HG02642 (cell line): ENCODE data around the gene TRAF1.

Source experiments
- ATAC-seq: cut with Tn5 transposase; IDR thresholded peaks from one replicate; pipeline ENCODE4 v1.9.1; 2021; ENCODE audit warnings: mild to moderate bottlenecking; ENCODE audit not compliant: unreplicated experiment, poor library complexity

The TRAF1 gene

DNA sequence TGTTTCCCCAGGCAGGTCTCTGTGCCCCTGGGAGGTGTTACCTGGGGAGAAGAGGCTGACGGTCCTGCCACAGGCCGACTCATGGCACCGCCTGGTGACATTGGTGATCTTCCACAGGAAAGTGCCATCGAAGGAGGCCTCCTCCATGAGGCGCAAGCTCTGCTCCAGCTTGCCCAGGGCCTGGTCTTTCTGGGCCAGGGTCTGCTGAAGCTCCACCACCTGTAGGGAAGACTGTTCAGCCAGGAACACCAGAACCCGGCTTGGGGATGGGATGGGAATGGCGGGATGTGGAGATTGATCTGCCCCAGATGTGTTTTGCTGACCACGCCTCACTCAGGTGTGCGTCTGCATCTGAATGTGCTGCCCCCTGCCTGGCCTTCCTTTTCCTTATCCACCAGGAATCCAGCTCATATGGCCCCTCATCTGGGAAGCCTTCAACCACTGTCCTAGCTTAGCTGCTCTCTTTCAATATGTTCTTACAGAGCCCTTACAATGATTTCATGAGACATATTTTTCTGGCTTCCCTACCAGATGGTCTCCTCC is 15.2 kb downstream of the TRAF1 start:
- ATAC-seq: no peak

DNA sequence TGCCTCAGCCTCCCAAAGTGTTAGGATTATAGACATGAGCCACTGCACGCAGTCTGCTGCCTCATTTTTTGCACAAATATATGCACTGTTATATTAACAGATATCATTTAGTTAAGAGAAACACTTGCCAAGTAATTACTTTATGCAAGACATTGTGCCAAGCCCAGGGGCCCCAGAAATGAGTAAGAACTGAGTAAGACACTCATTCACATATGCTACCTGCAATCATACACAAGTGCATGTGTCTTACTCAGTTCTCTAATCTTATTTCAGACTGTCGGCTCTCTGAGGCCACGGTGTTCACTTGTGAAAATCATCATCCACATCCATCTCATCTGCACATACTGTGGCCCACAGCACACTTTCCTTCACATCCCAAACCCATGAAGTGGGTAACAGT is 16.0 kb downstream of the TRAF1 start:
- no peak for ATAC-seq

DNA sequence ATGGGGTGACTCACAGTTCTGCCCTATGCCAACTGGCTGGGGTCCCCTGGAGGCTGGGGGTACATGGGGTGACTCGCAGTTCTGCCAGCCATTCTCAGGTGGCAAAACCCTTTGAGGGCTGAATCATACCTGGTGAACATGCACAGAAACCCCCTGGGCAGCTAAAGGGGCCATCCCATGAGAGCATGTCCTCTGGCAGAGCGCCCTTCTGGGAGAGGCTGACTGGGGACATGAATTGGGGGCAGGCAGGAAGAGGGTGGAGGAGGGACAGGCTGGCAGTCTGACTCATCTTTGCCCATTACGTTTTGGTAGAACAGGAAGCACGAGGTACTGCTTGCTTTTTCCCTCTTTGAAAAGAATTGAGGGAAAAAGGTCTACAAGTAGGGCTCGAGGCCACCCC is 16.7 kb downstream of the TRAF1 start:
- ATAC-seq: no peak

DNA sequence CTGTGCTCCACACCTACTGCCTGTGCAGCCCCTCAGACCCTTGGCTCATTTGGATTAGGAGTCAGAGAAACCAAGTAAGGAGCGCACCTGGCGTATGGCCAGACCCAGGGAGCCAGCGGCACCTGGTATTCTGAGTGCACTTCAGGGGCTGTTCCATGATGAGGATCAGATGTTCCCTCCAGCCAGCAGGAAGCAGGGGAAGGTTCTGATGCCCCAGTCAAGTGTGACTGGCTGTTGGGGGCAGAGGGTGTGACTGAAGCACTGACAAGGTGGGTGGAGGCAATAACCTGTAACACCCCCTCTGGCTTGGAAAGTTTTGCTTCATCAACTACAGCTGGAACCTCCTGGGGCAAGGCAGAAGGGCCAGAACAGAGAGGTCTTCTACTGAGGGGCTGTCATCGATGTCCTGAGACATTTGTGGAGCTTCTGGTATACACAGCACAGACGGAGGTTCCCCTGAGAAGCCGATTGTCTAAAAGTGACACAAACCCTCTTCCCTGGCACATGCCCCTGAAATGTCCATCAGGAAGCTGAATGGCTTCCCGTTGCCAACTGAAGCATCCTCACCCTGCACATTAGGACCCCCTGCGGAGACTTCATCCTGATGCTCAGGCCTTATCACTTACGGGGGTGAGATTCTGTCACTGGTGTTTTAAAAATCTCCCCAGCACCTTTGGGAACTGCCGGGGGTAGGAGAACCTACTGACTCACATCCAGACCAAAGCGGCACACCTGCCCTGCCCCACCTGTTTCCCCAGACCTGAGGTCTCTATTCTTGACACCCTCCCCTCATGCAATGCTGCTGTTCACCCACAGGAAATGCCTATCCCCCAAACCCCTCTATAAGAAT is 21.1 kb downstream of the TRAF1 start:
- no peak for ATAC-seq

DNA sequence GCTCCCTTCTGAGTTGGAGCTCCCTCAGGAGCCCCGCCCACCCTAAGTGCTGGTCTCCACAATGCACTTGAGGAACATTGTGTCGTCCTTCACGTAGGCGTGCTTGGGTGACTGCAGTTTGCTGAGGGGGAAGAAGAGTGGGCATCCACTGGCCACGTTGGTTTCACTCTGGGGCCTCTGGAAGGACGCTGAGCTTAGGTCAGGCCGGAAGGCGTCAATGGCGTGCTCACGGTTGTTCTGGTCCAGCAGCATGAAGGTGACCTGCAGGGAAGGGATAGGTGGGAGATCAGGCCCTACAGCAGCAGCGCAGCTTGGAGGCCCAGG is 21.7 kb downstream of the TRAF1 start:
- no peak for ATAC-seq

DNA sequence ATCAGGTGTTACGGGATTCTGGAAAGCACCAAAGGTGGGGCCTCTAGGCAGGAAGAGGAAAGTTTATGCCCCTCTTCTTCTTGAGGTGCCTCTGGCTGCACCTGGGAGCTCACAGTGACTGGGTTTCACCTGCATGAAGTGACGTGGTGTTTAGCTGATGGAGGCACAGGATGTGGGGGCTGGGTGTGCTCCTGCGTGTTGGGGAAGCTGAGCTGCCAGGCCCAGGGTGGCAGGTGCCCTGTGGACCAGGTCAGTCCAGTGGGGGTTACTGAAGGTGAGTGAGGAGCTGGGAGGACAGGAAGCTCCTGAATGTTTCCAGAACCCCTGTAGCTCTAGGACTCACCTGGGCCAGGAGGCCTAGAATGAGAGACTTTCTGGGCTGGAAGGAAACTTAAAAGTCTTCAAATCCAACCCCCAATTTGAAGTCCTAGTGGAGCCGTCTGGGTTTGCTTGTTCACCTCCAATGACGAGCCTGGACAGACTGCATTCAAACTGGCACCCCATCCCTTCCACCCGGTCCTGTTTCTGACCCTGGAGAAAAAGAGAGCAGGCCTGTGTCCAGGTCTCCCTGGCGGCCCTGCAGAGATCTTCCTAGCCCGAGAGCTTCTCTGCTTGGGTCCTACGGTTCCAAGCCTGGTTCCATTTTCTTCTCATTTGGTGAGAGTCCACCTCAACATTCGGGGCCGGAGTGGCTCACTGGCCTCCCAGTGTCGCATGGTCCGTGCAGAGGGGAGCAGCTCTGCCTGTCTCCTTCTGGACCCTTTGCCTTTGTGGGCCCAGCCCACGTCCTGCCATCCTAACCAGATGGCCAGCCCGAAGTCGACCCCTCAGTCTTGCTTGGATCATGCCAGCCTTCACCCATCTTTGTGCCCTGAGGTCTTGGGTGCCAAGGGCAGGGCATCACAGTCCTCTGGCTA is 22.3 kb downstream of the TRAF1 start:
- ATAC-seq: no peak

DNA sequence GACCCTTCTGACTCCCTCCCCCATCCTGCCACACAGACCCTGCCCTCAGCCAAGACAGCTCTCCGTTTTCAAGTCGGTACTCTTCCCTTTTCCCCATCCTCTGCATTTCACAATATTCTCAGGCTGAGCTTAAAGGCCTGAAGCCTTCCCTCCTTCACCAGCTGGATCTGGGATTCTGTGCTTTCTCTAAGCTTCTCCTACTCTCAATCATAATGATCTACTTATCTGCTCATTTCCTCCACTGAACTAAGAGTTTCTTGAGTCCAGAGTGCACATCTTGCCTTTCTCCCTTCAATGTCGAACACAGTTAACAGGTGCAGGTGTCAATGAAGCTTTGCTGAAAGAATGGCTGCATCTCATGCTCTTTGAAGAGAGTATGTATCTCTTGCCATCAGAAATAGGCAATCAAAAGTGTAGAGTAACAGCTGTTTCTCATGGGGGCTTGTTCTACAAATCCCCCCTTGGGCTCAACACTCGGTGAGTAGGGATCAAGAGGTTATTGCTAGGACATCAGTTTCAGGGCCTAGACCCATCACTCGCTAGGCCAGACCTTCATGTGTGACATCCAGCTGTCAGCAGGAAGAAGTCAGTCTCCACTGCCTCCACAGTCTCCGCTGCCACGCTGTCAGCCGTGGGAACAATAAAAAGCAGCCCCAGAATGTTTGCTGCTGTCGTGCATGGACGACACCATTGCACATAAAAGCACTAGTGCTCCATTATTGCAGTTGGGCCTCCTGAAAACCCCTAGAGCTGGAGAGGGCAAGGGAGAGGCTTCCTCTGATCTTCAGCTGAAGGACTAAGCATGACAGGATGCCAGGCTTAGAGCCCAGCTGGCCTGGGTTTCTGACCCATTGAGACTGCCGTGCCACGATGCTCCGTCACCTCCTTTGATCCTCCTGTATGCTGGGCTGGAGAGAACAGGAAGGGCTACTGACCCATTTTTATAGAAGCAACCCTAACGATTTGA is 23.7 kb downstream of the TRAF1 start:
- no peak for ATAC-seq

DNA sequence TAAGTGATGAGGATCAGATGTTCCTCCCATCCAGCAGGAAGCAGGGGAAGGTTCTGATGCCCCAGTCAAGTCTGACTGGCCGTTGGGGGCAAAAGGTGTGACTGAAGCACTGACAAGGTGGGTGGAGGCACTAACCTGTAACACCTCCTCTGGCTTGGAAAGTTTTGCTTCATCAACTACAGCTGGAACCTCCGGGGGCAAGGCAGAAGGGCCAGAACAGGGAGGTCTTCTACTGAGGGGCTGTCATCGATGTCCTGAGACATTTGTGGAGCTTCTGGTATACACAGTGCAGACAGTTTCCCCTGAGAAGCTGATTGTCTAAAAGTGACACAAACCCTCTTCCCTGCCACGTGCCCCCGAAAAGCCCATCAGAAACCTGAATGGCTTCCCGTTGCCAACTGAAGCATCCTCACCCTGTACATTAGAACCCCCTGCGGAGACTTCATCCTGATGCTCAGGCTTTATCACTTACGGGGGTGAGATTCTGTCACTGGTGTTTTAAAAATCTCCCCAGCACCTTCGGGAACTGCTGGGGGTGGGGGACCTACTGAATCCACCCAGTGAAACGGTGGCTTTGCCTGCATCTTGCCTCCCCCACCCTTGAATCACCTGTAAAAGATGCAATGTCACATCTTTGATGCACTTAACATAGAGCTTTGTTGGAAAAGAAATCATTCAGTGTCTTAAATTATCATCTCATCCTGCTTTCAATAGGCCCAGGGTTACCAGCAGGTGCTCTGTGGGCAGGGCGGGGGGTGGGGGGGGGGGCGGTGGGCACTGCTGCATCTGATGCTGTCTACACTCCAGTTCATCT is 24.6 kb downstream of the TRAF1 start:
- no peak for ATAC-seq

DNA sequence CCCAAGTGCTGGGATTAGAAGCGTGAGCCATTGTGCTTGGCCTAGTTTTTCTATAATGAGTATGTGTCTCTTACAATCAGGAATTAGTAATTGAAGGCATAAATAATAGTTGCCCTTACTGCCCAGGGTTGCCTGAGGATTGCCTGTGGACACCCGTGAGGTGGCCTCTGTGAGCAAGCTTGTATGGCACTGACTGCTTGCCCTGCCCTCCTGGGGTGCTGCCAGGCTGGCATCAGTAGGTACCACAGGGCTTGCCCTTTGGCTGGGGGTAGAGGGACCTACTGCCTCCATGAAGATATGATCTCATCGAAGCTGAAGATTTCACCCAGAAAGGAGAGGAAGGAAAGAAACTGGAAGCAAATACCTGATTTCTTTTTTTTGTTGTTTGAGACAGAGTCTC is 25.8 kb downstream of the TRAF1 start:
- no peak for ATAC-seq

DNA sequence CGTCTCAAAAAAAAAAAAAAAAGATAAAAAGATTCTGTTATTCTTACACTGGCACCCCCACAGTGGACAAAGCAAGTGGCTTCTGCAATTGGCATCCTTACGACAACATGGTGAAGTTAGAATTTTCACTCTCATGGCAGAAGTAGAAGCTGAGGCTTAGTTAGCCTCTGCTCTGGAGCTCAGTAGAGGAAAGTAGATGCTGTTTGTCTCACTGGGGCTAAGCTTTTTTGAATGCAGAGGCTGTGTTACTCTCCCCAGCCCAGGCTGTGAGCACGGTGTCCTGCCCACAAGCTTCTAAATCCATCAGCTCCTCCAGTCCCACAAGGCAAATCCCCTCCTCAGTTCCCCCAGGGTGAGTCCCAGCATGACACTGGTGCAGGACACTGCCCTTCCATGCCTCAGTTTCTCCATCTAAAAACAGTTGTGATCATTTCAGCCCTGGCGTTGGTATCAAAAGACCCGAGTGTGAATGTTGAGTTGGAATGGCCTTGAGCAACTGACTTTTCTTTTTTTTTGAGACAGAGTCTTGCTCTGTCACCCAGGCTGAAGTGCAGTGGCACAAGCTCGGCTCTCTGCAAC is 27.0 kb downstream of the TRAF1 start:
- no peak for ATAC-seq

DNA sequence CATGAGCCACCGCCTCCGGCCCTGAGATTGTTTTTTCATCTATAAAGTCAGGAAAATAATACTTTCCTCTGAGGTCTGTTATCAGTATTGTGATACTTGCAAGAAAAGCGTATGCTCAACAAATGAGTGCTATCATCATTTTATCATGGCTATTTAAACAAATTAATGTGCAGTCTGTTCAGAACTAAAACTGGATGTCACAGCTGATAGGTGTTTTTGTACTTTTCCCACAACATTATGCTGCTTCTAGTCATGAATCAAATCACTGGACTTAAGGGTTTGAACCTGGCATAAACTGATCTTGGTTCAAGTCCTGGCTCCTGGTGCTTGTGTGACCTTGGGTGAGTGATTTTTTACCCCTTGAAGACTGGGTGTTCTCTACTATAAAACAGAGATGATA is 28.2 kb downstream of the TRAF1 start:
- ATAC-seq: no peak

DNA sequence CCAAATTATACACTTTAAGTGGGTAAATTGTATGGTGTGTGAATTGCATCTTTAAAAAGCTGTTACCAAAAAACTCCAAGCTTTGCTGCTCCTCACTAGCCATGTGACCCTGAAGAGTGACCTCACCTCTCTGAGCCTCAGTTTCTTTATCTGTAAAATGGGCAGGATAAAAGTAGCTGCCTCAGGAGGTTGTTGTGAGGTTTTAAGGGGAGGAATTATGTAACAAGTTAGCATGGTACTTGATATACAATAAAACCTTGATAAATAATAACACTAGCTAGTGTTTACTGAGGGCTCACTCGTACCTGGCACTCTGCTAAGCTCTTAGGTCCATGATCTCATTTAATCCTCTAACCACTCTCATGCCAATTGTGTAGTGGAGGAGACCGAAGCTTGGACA is 30.6 kb downstream of the TRAF1 start:
- ATAC-seq: no peak

DNA sequence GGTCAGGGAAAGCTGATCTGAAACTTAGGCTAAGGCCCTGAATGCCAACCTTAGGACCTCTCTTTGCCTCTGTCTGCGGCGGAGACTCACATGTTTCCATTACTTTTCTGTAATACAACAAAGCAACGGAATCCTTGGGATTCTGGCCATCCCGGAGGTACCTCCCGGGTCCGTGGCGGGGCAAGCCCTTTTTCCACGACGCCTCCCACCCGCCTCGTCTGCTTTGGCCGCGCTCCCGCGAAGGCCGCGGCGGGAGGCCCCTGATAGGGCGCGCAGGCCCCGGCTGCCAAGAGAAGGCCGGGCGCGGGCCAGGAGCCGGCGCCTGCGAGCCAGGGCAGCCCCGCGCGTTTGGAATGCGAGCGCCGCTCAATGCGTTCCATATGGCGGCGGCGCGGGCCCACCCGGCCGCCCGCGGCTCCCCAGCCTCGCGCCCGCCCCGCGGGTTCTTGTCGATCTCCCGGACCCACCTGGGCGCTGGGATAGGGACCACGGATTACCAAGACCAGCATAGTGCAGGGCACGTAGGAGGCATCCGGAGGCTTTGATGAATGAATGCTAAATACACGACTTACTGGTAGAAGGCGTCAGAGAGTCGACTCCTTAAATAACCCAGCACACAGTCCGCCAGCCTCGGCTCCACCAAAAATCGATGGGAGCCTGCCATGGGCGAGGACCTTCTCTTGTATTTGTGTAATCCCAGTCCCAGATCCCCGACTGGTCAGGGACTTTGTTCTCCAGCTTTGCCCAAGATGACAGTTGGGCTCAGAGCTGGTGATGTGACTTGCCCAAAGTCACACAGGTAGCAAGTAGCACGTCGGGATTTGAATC is 32.1 kb downstream of the TRAF1 start:
- ATAC-seq: no peak

DNA sequence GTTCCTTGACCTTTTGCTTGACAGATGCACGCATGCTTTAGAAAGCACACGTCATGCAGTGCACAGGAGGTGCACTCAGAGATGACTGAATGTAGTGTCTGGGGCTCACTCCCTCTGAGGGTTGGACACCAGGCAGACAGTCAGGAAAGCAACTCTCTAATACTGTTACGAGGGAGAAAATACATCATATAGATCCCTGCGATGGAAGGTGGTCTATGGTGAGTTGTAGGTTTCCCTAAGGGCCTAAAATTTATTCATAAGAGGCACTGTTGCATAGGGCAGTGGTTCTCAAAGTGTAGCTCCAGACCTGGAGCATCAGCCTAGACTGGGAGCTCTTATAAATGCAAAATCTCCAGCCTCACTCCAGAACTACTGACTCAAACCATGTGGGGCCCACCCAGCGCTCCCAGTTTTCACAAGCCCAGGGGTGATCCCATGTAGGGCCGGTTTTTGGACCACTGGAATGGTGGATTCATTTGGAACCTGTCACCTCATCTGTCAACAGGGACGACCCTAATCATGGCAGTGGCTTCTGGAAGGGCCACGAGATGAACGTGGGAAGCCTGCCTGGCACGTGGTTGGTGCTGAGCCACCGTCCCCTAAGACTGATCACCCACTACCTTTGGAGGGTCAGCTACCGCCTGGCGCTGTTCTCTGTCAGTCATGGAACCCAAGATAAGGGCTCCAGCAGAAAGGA is 32.8 kb downstream of the TRAF1 start:
- ATAC-seq: no peak

DNA sequence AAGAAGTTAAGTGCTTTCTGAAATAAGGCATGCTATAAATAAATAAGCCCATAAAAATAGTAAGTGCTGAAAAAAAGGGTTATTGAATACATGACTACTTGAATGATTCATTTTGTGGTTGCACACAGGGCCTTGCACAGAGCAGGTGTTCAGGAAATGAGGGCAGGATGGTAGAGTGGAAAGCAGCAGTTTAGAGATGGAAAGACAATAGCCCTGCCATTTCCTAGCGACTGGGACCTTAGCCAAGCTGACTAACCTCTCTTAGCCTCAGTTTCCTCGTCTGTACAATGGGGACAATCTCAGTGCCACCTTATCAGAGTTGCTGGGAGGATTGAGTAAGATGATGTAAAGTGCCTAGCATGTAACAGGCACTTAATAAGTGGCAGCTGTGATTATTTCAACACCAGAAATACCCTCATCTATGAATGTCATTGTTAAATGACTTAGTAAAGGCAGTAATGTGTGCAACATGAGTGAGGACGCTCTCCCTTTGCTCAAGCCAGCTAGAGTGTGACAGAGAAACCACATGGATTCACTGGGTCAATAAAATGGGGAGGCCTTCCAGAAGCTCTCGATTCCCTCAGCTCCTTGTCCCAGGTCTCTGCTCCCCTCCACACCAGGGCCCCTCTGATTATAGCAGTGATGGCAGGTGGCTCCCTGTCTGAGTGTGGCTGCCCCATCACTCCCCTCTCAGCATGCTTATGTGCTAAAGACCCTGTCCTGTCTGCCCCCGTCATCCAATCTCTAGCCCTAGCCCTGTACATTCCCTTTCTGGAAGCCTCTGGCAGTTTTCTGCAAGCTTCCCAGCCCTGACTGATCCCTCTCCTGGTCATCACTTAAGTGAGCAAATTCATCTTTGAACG is 33.6 kb downstream of the TRAF1 start:
- peak; percentile 66 for ATAC-seq

DNA sequence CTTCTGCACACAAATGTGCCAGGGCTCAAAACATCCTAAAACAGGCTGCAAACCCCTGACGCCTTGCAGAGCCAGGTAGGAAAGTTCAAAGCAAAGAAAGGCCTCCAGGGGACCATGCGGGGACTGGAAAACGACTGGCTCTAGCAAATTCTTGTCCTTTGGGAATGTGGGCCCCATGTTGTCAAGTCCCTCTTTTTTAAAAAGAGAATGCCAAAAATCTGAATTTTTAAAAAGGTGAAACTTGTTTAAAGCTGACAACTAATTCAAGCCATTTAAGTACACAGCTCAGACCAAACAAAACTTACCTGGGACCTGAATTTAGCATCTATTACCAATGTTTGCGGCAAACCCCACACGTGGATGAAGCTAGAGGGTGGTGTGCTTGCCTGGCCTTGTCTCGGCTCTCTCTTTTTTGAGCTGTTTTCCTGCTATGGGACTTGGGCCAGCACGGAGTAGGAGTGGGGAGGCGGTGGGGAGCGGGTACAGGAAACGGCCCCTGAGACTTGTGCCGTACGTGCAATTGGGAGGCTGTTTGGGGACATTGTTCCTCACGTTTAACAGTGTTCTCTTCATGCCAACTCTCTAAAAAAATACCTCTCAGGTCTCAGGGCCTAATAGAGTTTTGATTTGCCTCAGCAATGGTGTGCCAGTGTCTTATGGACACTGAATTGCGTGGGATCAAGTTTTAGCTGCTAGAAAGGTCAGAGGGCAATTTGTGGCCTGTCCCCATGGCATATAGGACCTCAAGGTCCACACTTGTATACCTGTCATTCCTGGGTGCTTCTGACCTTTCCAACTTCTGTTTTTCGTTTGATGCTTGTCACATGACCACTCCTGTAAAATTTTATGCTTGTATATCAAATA is 34.5 kb downstream of the TRAF1 start:
- ATAC-seq: peak; percentile 36
